Heart left ventricle (tissue), 13 donors: ENCODE data around the gene CABLES1.

Experiments used
- POLR2A ChIP-seq, 2 donors: fragments of 450-650 bp; IDR thresholded peaks; one replicate each; pipeline ENCODE4 v1.6.1; 2017; ENCODE audit warnings: antibody characterized with exemption in 2 of 2, mild to moderate bottlenecking in 2 of 2, moderate library complexity in 2 of 2
- TF ChIP-seq, protein P1 (sequence below), 12 donors: fragments of 200-600 bp; sonication (generic) in 4 of 12; IDR thresholded peaks; one replicate each; pipeline versions ENCODE4 v1.5.0 to v1.8.0; 2018 to 2022; ENCODE audit warnings: antibody characterized with exemption in 12 of 12, mild to moderate bottlenecking in 5 of 12
- donor health status: ischemic (EF 13 %, LVEDD 7.1; RV severe dilation, severe dysfunction).
- donor health status: DM: no; HTN: yes; CAD: no.
- donor health status: DM: no; HTN: no; CAD: no.
- donor health status: ischemic (EF 25% LVEDD 6.9; RV normal size, moderate dysfunction).
- donor health status: ischemic (EF 25% LVEDD 5.7; RV mildly dilated, moderate dysfunction).
- donor health status: ischemic (EF 35%, LVEDD 5.7; RV mildly dilated, moderate dysfunction).
- donor health status: nonischemic (EF 11% LVEDD 7.7; RV severe dilation, severe dysfunction).
- donor health status: DM: yes; HTN: yes; CAD: no.
- donor health status: PGD.
- donor health status: ischemic (EF 29% LVEDD 5.4; RV normal size, mild dysfunction).
- donor health status: nonischemic (EF 23%, LVEDD 6.1; RV moderate dilation, normal function).

DNA sequence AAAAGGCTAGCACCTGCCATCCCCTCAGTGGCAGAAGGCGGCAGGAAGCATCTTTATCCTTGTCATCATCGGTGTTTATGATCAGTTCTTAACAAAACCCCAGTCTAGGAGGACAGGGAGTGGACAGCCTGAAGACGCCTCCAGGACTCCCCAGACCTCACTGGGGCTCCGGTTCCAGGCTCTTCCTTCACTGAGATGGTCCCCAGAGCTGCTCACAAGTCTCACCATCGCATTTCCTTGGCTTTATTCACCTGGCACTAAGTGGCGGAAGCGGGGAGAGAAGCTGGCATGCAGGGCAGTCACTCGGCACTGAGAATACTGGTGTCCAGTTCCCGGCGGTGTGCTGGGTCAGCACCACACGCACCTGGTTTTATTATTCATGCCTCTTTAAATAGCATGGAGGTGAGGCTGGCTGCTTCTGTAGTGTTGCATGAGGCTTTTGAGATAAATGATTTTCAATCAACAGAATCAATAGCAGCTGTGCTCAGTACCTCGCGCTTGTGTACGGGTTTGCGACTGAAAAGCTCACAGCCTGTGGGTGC is 68.7 kb downstream of the CABLES1 start:
- TF ChIP-seq, protein P1, sequence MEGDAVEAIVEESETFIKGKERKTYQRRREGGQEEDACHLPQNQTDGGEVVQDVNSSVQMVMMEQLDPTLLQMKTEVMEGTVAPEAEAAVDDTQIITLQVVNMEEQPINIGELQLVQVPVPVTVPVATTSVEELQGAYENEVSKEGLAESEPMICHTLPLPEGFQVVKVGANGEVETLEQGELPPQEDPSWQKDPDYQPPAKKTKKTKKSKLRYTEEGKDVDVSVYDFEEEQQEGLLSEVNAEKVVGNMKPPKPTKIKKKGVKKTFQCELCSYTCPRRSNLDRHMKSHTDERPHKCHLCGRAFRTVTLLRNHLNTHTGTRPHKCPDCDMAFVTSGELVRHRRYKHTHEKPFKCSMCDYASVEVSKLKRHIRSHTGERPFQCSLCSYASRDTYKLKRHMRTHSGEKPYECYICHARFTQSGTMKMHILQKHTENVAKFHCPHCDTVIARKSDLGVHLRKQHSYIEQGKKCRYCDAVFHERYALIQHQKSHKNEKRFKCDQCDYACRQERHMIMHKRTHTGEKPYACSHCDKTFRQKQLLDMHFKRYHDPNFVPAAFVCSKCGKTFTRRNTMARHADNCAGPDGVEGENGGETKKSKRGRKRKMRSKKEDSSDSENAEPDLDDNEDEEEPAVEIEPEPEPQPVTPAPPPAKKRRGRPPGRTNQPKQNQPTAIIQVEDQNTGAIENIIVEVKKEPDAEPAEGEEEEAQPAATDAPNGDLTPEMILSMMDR (IDR thresholded peaks at IDR 0.05): no peak
- TF ChIP-seq POLR2A (IDR thresholded peaks at IDR 0.05): no peak
